ENCODE results near the gene PHLDA2. TPM values are rescaled to one million over a fixed set of nuclear protein-coding genes. Genes with fewer than 3 reads are reported as not detected.

The PHLDA2 gene
- total RNA-seq, 1 experiment from 2014 or later = 195 TPM

DNA sequence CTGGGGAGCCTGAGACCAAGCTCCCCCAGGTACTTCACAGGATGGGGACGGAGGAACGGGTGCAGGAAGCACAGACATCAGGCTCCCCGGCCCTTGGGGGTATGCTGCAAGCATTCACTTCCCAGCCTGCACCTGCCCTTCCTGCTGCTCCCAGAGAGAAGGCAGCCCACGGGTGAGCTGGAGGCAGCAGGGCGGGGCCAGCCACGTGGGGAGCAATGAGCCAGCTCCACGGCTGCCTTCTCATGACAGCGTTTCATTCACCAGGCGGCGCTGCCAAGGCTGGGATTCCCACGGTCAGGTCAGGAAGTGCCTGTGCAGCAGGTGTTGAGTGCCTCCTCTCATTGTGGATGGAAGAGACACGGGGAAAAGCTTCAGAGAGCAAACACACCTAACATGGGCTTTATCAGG, 14.5 kb upstream of the PHLDA2 start:
- no peak for DNase-seq (ENCODE audit: low read depth, low spot score)
- in situ Hi-C loops (cut with HindIII; ENCODE audit: low pct_unique_long_range_greater_than_20kb, low sequenced_read_pairs) = no loop called here
- Histone ChIP-seq H3K27ac (ENCODE audit: low read length) (no peak overlapping the region), H3K4me3 (ENCODE audit: low read depth in 2 of 2, low read length in 2 of 2) (no peak overlapping the region), H3K9me3 (ENCODE audit: control insufficient read depth, insufficient read depth, low read depth, low read length) (peaks cover 9% of the 10 kb centered on the region; the same call in 1 of the 2 replicates), H3K36me3 (ENCODE audit: control insufficient read depth, insufficient read depth, low read length) (peaks cover 14% of the 10 kb centered on the region), H3K27me3 (ENCODE audit: control insufficient read depth, insufficient read depth, low read length) (no peaks in the 10 kb centered on the region), H3K4me1 (ENCODE audit: control insufficient read depth, insufficient read depth, low read length) (peaks cover 25% of the 10 kb centered on the region)
- intact Hi-C loops (cut with micrococcal nuclease; ENCODE audit: unreplicated experiment) = no loop called here
- CTCF ChIA-PET = no interaction called here
- POLR2A ChIA-PET = no interaction called here
- BruUV-seq (replicated peaks) = no TSS peak
- ATAC-seq = peak; percentile 2; the same call in 1 of the 2 replicates
- 0 out of 2 replicates have a peak, but pooled peaks have one; percentile 31 for TF ChIP-seq POLR2AphosphoS5 (IDR thresholded peaks at IDR 0.05; ENCODE audit: low read depth, low read length)
- no peak for TF ChIP-seq TCF7L2 (IDR thresholded peaks at IDR 0.05; ENCODE audit: low read depth, low read length)

DNA sequence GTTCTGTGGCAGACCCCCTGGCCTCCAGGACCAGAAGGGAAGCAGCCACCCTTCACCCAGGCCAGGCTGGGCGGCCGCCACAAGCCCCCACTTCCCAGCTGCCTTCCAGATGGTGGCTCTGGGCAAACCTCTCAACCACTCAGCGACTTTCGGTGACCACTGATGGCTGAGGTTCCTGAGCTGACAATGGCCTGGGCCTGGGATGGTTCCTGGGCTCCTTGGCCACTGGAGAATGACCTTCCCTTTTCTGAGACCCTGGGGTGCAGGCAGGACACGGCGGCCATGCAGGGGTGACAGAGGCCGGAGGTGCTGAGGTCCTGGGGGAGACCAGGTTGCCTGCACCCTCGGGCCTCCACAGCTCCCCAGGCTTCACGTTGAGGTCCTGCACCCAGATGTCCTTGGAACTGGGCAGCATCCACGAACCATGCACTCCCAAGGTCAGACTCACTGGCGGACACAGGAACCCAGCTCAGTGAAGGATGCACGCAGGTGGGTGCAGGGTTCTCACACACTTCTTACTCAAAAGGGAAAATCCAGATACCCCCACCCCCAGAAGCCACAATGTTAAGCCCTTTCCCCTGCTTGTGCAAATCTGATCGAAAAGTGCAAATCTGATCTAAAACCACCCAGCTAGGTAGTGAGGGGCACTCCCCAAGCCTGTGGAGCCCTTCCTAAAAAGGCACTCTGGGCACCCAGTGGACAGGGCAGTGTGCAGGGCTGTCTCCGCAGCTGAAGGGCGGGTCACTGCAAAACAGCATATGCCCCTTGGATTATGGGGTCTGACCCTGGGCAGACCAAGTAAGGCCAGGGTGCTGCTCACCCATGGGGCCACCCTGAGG, 13.9 kb upstream of the PHLDA2 start:
- H3K27ac ChIP-seq (ENCODE audit: low read length) = no peak overlapping the region
- H3K9me3 ChIP-seq (ENCODE audit: control insufficient read depth, insufficient read depth, low read depth, low read length) = peaks cover 11% of the 10 kb centered on the region; the same call in 1 of the 2 replicates
- in situ Hi-C loops (cut with HindIII; ENCODE audit: low pct_unique_long_range_greater_than_20kb, low sequenced_read_pairs) = no loop called here
- H3K4me3 ChIP-seq (ENCODE audit: low read depth in 2 of 2, low read length in 2 of 2) = no peak overlapping the region
- no peak for ATAC-seq
- POLR2A ChIA-PET = interaction anchor here (0.6 kb wide), 1 partner anchor 47 kb away, joined by 6 read pairs; no protein-coding TSS in a partner anchor
- no peaks in the 10 kb centered on the region for H3K27me3 ChIP-seq (ENCODE audit: control insufficient read depth, insufficient read depth, low read length)
- peaks cover 9% of the 10 kb centered on the region; the same call in 1 of the 2 replicates for H3K36me3 ChIP-seq (ENCODE audit: control insufficient read depth, insufficient read depth, low read length)
- TF ChIP-seq, protein P1, sequence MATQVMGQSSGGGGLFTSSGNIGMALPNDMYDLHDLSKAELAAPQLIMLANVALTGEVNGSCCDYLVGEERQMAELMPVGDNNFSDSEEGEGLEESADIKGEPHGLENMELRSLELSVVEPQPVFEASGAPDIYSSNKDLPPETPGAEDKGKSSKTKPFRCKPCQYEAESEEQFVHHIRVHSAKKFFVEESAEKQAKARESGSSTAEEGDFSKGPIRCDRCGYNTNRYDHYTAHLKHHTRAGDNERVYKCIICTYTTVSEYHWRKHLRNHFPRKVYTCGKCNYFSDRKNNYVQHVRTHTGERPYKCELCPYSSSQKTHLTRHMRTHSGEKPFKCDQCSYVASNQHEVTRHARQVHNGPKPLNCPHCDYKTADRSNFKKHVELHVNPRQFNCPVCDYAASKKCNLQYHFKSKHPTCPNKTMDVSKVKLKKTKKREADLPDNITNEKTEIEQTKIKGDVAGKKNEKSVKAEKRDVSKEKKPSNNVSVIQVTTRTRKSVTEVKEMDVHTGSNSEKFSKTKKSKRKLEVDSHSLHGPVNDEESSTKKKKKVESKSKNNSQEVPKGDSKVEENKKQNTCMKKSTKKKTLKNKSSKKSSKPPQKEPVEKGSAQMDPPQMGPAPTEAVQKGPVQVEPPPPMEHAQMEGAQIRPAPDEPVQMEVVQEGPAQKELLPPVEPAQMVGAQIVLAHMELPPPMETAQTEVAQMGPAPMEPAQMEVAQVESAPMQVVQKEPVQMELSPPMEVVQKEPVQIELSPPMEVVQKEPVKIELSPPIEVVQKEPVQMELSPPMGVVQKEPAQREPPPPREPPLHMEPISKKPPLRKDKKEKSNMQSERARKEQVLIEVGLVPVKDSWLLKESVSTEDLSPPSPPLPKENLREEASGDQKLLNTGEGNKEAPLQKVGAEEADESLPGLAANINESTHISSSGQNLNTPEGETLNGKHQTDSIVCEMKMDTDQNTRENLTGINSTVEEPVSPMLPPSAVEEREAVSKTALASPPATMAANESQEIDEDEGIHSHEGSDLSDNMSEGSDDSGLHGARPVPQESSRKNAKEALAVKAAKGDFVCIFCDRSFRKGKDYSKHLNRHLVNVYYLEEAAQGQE (IDR thresholded peaks at IDR 0.05; ENCODE audit: insufficient read depth in 1 of 2, low read depth in 2 of 2, low read length in 1 of 2) = no peak
- no peak for TF ChIP-seq TCF7L2 (IDR thresholded peaks at IDR 0.05; ENCODE audit: low read depth, low read length)
- no peak for TF ChIP-seq SIN3A (IDR thresholded peaks at IDR 0.05; ENCODE audit: borderline replicate concordance, insufficient read depth, low read depth, low read length)
- TF ChIP-seq POLR2AphosphoS5 (IDR thresholded peaks at IDR 0.05; ENCODE audit: low read depth, low read length) = no peak
- TF ChIP-seq, protein P2, sequence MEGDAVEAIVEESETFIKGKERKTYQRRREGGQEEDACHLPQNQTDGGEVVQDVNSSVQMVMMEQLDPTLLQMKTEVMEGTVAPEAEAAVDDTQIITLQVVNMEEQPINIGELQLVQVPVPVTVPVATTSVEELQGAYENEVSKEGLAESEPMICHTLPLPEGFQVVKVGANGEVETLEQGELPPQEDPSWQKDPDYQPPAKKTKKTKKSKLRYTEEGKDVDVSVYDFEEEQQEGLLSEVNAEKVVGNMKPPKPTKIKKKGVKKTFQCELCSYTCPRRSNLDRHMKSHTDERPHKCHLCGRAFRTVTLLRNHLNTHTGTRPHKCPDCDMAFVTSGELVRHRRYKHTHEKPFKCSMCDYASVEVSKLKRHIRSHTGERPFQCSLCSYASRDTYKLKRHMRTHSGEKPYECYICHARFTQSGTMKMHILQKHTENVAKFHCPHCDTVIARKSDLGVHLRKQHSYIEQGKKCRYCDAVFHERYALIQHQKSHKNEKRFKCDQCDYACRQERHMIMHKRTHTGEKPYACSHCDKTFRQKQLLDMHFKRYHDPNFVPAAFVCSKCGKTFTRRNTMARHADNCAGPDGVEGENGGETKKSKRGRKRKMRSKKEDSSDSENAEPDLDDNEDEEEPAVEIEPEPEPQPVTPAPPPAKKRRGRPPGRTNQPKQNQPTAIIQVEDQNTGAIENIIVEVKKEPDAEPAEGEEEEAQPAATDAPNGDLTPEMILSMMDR (IDR thresholded peaks at IDR 0.05) = no peak
- no peak for DNase-seq (ENCODE audit: low read depth, low spot score)
- intact Hi-C loops (cut with micrococcal nuclease; ENCODE audit: unreplicated experiment) = no loop called here
- CTCF ChIA-PET = interaction anchor here (0.6 to 0.7 kb wide), 2 partner anchors 78 to 149 kb away, joined by 3 read pairs; no protein-coding TSS in a partner anchor
- BruUV-seq (replicated peaks) = no TSS peak
- H3K4me1 ChIP-seq (ENCODE audit: control insufficient read depth, insufficient read depth, low read length) = peaks cover 25% of the 10 kb centered on the region

All from Panc1 (cell line).